ENCODE data around the gene EHD4.

DNA sequence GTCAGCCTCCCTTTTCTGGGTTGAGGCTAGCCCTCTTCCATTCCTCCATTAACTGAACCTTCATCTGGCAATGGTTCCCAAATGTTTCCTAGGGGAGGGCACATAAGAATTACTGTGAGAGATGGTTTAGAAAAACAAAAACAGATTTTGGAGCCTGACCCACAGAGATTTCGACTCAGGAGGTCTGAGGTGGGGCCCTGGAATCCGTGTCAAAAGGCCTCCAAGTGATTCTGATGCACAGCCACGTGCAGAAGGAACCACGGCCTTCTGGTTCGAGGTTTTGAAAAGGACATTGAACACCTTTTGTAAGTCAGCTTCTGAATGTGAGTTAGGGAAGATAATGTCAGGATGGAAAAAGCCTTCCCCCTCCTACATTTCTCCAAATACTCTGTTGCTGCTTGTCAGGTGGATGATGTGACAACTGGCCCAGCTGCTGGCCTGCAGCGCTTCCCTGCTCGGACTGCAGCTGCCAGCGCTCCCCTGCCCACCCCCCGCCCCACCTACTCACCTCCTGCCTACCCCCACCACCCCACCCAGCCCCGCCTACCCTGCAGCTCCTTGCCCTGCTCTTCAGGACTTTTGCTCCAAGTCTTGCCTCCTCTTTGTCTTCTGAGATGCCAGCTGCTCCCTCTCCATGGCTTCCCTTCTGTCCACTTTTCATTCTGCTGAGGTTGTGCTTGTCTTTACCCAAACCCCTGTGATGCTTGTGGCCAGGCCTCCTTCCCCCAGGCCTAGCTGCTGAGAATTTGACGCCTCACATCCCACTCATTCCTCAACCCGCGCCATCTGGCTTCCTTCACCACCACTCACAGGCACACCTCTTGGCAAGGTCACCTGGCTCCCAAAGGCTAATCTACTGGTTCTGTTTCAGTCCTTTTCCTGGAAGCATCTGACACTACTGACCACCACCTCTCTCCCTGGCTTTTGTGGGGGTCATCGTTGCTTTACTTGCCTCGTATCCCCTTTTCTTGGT, 6.6 kb downstream of the EHD4 start:
- TF ChIP-seq POLR2A (IDR thresholded peaks at IDR 0.05) (no peak), POLR2AphosphoS5 (IDR thresholded peaks at IDR 0.05; ENCODE audit: insufficient read depth in 1 of 2, low read depth in 1 of 2) (no peak)

Data from vagina (tissue), 2 donors.